H1 (cell line): Measurements from ENCODE around the gene KRTAP19-8. TPM values are rescaled to one million over a fixed set of nuclear protein-coding genes. Genes with fewer than 3 reads are reported as not detected.

Experiments used
- CTCF ChIA-PET: fragments of 300-600 bp; sonication (Branson Sonifier 250); formaldehyde crosslinking; loops from one replicate; lab custom pipeline; 2021; ENCODE audit not compliant: partially characterized antibody; lab: Charles Lee
- POLR2A ChIA-PET: fragments of 300-600 bp; sonication (Branson Sonifier 250); formaldehyde crosslinking; loops from one replicate; lab custom pipeline; 2021; ENCODE audit warnings: inconsistent platforms; ENCODE audit not compliant: partially characterized antibody; lab: Charles Lee
- DNase-seq, 2 experiments: peaks; one replicate each; pipeline versions ENCODE4 v3.0.0 to v3.0.0-alpha.2; 2010 to 2022; ENCODE audit warnings: low spot score in 2 of 2, low read depth in 1 of 2, mixed read lengths in 1 of 2
- FAIRE-seq: peaks from 2 replicates; lab custom pipeline; 2011; peaks lifted over from hg19 to GRCh38; lab: Jason Lieb, UNC
- H2AFZ ChIP-seq: 2 replicates; pipeline ENCODE4 v1.8.1; 2012; ENCODE audit warnings: low read length, inconsistent platforms
- H2AK5ac ChIP-seq: 2 replicates; pipeline ENCODE4 v1.6.1; 2013; ENCODE audit warnings: low read depth, low read length
- H2BK120ac ChIP-seq: replicated peaks from 2 replicates; pipeline ENCODE3; 2013; ENCODE audit warnings: low read depth, low read length, inconsistent platforms
- H2BK12ac ChIP-seq: 2 replicates; pipeline ENCODE4 v1.6.1; 2013; ENCODE audit warnings: low read depth, low read length
- H2BK15ac ChIP-seq: 2 replicates; pipeline ENCODE4 v1.6.1; 2013; ENCODE audit warnings: low read length
- H2BK20ac ChIP-seq: 2 replicates; pipeline ENCODE4 v1.6.1; 2013; ENCODE audit warnings: low read length
- H2BK5ac ChIP-seq: 2 replicates; pipeline ENCODE4 v1.6.1; 2013; ENCODE audit warnings: low read depth, low read length
- H3K14ac ChIP-seq: 2 replicates; pipeline ENCODE4 v1.6.1; 2013; ENCODE audit warnings: inconsistent platforms; ENCODE audit not compliant: insufficient read length
- H3K18ac ChIP-seq: 2 replicates; pipeline ENCODE4 v1.6.1; 2013; ENCODE audit warnings: low read length; ENCODE audit errors: extremely low read depth
- H3K23ac ChIP-seq: 2 replicates; pipeline ENCODE4 v1.6.1; 2013; ENCODE audit warnings: inconsistent platforms; ENCODE audit not compliant: insufficient read length
- H3K23me2 ChIP-seq: 2 replicates; pipeline ENCODE4 v1.6.1; 2013; ENCODE audit warnings: low read depth, low read length
- H3K27ac ChIP-seq: 2 replicates; pipeline ENCODE4 v1.6.1; 2011; ENCODE audit warnings: low read depth, low read length, inconsistent platforms
- H3K27me3 ChIP-seq, 4 experiments: replicated peaks in 1 of 4; 1 replicate in 1 of 4; 2 replicates in 3 of 4; pipeline versions ENCODE4 v1.6.1 to v1.8.1; 2011 to 2013; ENCODE audit warnings: low read length in 3 of 4, mild to moderate bottlenecking in 3 of 4, inconsistent platforms in 2 of 4, mixed read lengths in 2 of 4, moderate library complexity in 1 of 4; ENCODE audit not compliant: control insufficient read depth in 3 of 4, insufficient read depth in 3 of 4; ENCODE audit errors: extremely low read depth in 1 of 4
- H3K36me3 ChIP-seq, 4 experiments: 2 replicates each; pipeline versions ENCODE4 v1.6.1 to v1.8.1; 2011 to 2013; ENCODE audit warnings: mild to moderate bottlenecking in 4 of 4, low read length in 3 of 4, moderate library complexity in 2 of 4, control low read depth in 1 of 4, inconsistent platforms in 1 of 4; ENCODE audit not compliant: insufficient read depth in 4 of 4, control insufficient read depth in 2 of 4
- H3K4ac ChIP-seq: replicated peaks from 2 replicates; pipeline ENCODE3; 2013; ENCODE audit warnings: low read length, low read depth, mixed read lengths, inconsistent platforms; ENCODE audit not compliant: insufficient read length
- H3K4me1 ChIP-seq, 4 experiments: replicated peaks in 1 of 4; 1 replicate in 1 of 4; 2 replicates in 3 of 4; pipeline versions ENCODE4 v1.6.1 to v1.8.1; 2011 to 2013; ENCODE audit warnings: low read length in 3 of 4, inconsistent platforms in 2 of 4, mixed read lengths in 1 of 4; ENCODE audit not compliant: insufficient read depth in 4 of 4, control insufficient read depth in 3 of 4
- H3K4me2 ChIP-seq, 2 experiments: 2 replicates each; pipeline versions ENCODE4 v1.6.1 to v1.8.1; 2011 to 2013; ENCODE audit warnings: low read depth in 2 of 2, low read length in 2 of 2, control low read depth in 1 of 2, inconsistent platforms in 1 of 2, mild to moderate bottlenecking in 1 of 2; ENCODE audit not compliant: insufficient read depth in 1 of 2
- H3K4me3 ChIP-seq, 4 experiments: fragments of 200-600, 300-600 bp in 1 of 4; sonication (generic), shearing (Covaris generic), sonication (Bioruptor Twin) in 1 of 4; 2 replicates each; pipeline versions ENCODE4 v1.5.1 to v1.8.1; 2011 to 2016; ENCODE audit warnings: low read length in 4 of 4, low read depth in 3 of 4, control low read depth in 2 of 4, inconsistent platforms in 2 of 4, mild to moderate bottlenecking in 2 of 4, mixed read lengths in 1 of 4, moderate library complexity in 1 of 4; ENCODE audit not compliant: insufficient read depth in 2 of 4; ENCODE audit errors: extremely low read depth in 1 of 4
- H3K56ac ChIP-seq: replicated peaks from 2 replicates; pipeline ENCODE3; 2013; ENCODE audit warnings: low read depth, mild to moderate bottlenecking, mixed read lengths, low read length, inconsistent platforms; ENCODE audit not compliant: insufficient read length
- H3K79me1 ChIP-seq: 2 replicates; pipeline ENCODE4 v1.6.1; 2013; ENCODE audit warnings: low read depth, low read length, control low read depth
- H3K79me2 ChIP-seq, 2 experiments: 2 replicates each; pipeline versions ENCODE4 v1.6.1 to v1.8.1; 2012 to 2013; ENCODE audit warnings: low read length in 2 of 2, mild to moderate bottlenecking in 2 of 2, inconsistent platforms in 1 of 2; ENCODE audit not compliant: insufficient read depth in 2 of 2, control insufficient read depth in 1 of 2
- H3K9ac ChIP-seq, 4 experiments: replicated peaks in 1 of 4; 1 replicate in 1 of 4; 2 replicates in 3 of 4; pipeline versions ENCODE4 v1.6.1 to v1.8.1; 2011 to 2013; ENCODE audit warnings: low read depth in 3 of 4, low read length in 3 of 4, control low read depth in 2 of 4, mild to moderate bottlenecking in 2 of 4, moderate library complexity in 2 of 4, inconsistent platforms in 1 of 4; ENCODE audit errors: extremely low read depth in 1 of 4
- H3K9me3 ChIP-seq, 2 experiments: 2 replicates each; pipeline versions ENCODE4 v1.6.1 to v1.8.1; 2012 to 2013; ENCODE audit warnings: mild to moderate bottlenecking in 2 of 2, moderate library complexity in 2 of 2, control low read depth in 1 of 2, inconsistent platforms in 1 of 2, low read depth in 1 of 2, low read length in 1 of 2, mixed read lengths in 1 of 2; ENCODE audit not compliant: insufficient read depth in 2 of 2
- H4K20me1 ChIP-seq, 2 experiments: replicated peaks in 1 of 2; 2 replicates each; pipeline versions ENCODE3 to v1.8.1; 2011 to 2013; ENCODE audit warnings: inconsistent platforms in 2 of 2, low read length in 2 of 2, mild to moderate bottlenecking in 1 of 2; ENCODE audit not compliant: insufficient read depth in 2 of 2, control insufficient read depth in 1 of 2
- H4K5ac ChIP-seq: 2 replicates; pipeline ENCODE4 v1.6.1; 2013; ENCODE audit warnings: low read length, low read depth, mixed read lengths, inconsistent platforms; ENCODE audit not compliant: insufficient read length
- H4K8ac ChIP-seq: 2 replicates; pipeline ENCODE4 v1.8.0; 2013; ENCODE audit warnings: mild to moderate bottlenecking, moderate library complexity, low read length, inconsistent platforms; ENCODE audit not compliant: insufficient read depth; ENCODE audit errors: extremely low read depth
- H4K91ac ChIP-seq: replicated peaks from 2 replicates; pipeline ENCODE3; 2013; ENCODE audit warnings: low read length, mixed read lengths, inconsistent platforms; ENCODE audit not compliant: insufficient read length
- EZH2 ChIP-seq: fragments of 200-600 bp; sonication (generic); IDR thresholded peaks from 2 replicates; pipeline ENCODE4 v1.7.1; 2012; ENCODE audit warnings: low read depth, mild to moderate bottlenecking, moderate library complexity, low read length, inconsistent platforms; ENCODE audit not compliant: severe bottlenecking
- JUN ChIP-seq: IDR thresholded peaks from 2 replicates; pipeline ENCODE4 v1.6.1; 2011; ENCODE audit warnings: low read depth, mild to moderate bottlenecking, improper control_type of control experiment, low read length
- KDM5A ChIP-seq: fragments of 200-600 bp; IDR thresholded peaks from 2 replicates; pipeline ENCODE4 v1.7.1; 2012; ENCODE audit warnings: mild to moderate bottlenecking, low read length, inconsistent platforms, mixed read lengths
- SUZ12 ChIP-seq: fragments of 200-600 bp; sonication (generic); IDR thresholded peaks from 2 replicates; pipeline ENCODE4 v1.6.1; 2012; ENCODE audit warnings: mild to moderate bottlenecking, inconsistent platforms, low read length, moderate library complexity, mixed read lengths
- WGBS, 2 experiments: shearing (Covaris generic) in 1 of 2; methylation state at CpG; one replicate each; pipeline versions ENCODE4 v1.1.6 to v1.1.7; 2013 to 2015; ENCODE audit warnings: low lambda C conversion rate in 2 of 2, mixed read lengths in 2 of 2, inconsistent platforms in 1 of 2, low coverage in 1 of 2, missing lambda C conversion rate in 1 of 2; ENCODE audit not compliant: insufficient replicate concordance in 2 of 2, insufficient coverage in 1 of 2, insufficient read length in 1 of 2; ENCODE audit errors: extremely low coverage in 1 of 2, missing lambda C conversion rate in 1 of 2; 5-methylcytosine and 5-hydroxymethylcytosine counted together
- polyA plus RNA-seq, 7 experiments: library from polyadenylated mRNA; depleted of rRNA in 3 of 7; stranded (reverse) in 5 of 7; unstranded in 2 of 7; fragments of >200 nt in 5 of 7; fragments of 200-250 nt in 2 of 7; gene quantifications; 1 replicate in 5 of 7; 2 replicates in 1 of 7; 4 replicates in 1 of 7; pipeline versions ENCODE4 v1.2.1 to v1.2.3, GENCODE V29; 2011 to 2013; ENCODE audit warnings: missing spikeins in 2 of 7, mixed read lengths in 2 of 7
- total RNA-seq: library from RNA; stranded (reverse); fragmentation: NEBNext Ultra II Directional; extraction: Animal tissue kit (Norgen Biotek cat#: 25700); gene quantifications from 2 replicates; pipeline ENCODE4 v1.2.1, GENCODE V29; 2021

KRTAP19-8 gene
- total and polyA plus RNA-seq, 2 of the 8 experiments (the other 6 are each of a cell fraction or from before 2014, with no cell fraction given): not detected

DNA sequence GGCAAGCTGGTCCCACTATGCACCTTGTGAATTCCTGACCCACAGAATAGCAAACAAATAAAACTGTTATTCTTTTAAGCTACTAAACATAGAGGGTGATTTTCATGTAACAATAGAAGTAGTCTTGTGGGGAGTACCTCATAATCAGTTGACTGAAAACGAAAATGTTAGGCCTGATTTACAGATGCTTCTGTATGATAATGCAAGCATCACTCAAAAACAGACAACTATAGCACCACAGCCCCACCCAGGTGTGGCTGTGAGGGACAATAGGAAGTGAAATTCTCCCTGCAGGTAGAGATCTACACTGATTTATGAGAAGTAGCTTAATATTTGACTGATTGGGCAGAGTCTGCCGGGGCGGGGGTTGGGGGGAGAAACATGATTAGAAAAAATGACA is 26.5 kb upstream of the KRTAP19-8 start:
- Histone ChIP-seq H2AK5ac (no peak overlapping the region), H4K5ac (no peak overlapping the region), H3K4me2 (no peak overlapping the region), H3K9ac (no peak overlapping the region), H2BK12ac (no peak overlapping the region), H3K4me3 (no peak overlapping the region), H2BK15ac (no peak overlapping the region), H3K79me1 (no peaks in the 10 kb centered on the region), H3K18ac (no peak overlapping the region), H3K27me3 (no peaks in the 10 kb centered on the region), H3K27ac (no peak overlapping the region), H3K79me2 (no peaks in the 10 kb centered on the region), H3K36me3 (no peaks in the 10 kb centered on the region), H2AFZ (no peak overlapping the region)
- FAIRE-seq: no peak
- POLR2A ChIA-PET: interaction anchor here (0.6 kb wide), 1 partner anchor 613 kb away, joined by 4 read pairs; no protein-coding TSS in a partner anchor
- TF ChIP-seq KDM5A (no peak), JUN (no peak), SUZ12 (no peak), EZH2 (no peak)
- TF ChIP-seq, all 59 proteins: peak for 0
- H3K4me1 ChIP-seq: no peaks in the 10 kb centered on the region
- no peaks in the 10 kb centered on the region for H4K20me1 ChIP-seq
- WGBS, 2 experiments: 93% methylated on average over 3 of the region's 3 CpGs; no CpG with 5 or more reads in 1 of the 2 experiments
- H2BK120ac ChIP-seq: no peak overlapping the region
- H4K91ac ChIP-seq: no peak overlapping the region
- H3K9me3 ChIP-seq: no peaks in the 10 kb centered on the region
- no peak overlapping the region for H2BK20ac ChIP-seq
- no peak overlapping the region for H4K8ac ChIP-seq
- CTCF ChIA-PET: interaction anchor here (1.2 to 2.5 kb wide), 4 partner anchors 11 to 559 kb away, joined by 5 to 10 read pairs (median 6); no protein-coding TSS in a partner anchor
- H2BK5ac ChIP-seq: no peak overlapping the region
- H3K23ac ChIP-seq: no peak overlapping the region
- no peak for DNase-seq
- H3K4ac ChIP-seq: no peak overlapping the region
- H3K14ac ChIP-seq: no peak overlapping the region
- H3K56ac ChIP-seq: no peak overlapping the region
- no peaks in the 10 kb centered on the region for H3K23me2 ChIP-seq
